ENCODE data around the gene RNF167.
A peak's percentile ranks its signal among the peaks of the same experiment; 100 is the strongest.

- TF ChIP-seq CTCF (IDR thresholded peaks at IDR 0.05) = no peak
- TF ChIP-seq POLR2A (IDR thresholded peaks at IDR 0.05) = peak; percentile 39
These were observed 47.9 kb downstream of the RNF167 start for GRCh38 chr17:4987767-4988567.
